ENCODE results near the gene CDKN1A.

The CDKN1A gene

DNA sequence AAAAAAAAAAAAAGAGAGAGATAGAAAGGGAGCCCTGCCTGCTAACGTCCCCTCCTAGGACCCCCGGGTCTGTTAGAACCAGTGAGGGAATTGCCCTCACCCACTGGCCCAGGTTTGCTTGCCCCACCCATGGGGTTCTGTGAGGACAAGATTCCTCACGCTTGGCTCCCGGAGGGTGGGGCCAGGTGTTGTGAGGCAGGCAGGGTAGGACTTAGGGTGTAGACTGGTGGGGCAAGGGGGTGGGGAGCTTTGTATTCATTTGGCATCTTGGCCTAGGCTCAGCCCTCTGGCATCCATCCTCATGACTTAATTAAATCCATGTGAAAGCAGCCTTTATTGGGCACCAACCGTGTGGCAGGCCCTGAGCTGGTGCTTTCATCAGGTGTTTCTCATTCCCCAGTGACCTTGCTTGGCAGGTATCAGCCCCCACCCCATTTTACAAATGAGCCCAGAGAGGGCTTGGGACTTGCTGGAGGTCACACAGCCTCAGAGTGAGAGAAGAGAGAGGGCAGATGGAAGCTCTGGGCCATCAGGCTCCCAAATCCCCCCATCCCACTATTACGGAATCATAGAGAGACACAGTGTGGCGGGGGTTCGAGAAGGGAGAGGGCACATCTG lies 38.1 kb downstream of the CDKN1A start:
- in situ Hi-C loops (cut with MboI; ENCODE audit: low sequenced_read_pairs, unreplicated experiment): no loop called here
- TF ChIP-seq, protein P1, sequence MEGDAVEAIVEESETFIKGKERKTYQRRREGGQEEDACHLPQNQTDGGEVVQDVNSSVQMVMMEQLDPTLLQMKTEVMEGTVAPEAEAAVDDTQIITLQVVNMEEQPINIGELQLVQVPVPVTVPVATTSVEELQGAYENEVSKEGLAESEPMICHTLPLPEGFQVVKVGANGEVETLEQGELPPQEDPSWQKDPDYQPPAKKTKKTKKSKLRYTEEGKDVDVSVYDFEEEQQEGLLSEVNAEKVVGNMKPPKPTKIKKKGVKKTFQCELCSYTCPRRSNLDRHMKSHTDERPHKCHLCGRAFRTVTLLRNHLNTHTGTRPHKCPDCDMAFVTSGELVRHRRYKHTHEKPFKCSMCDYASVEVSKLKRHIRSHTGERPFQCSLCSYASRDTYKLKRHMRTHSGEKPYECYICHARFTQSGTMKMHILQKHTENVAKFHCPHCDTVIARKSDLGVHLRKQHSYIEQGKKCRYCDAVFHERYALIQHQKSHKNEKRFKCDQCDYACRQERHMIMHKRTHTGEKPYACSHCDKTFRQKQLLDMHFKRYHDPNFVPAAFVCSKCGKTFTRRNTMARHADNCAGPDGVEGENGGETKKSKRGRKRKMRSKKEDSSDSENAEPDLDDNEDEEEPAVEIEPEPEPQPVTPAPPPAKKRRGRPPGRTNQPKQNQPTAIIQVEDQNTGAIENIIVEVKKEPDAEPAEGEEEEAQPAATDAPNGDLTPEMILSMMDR (IDR thresholded peaks at IDR 0.05; ENCODE audit: borderline replicate concordance, control extremely low read depth, extremely low read depth, insufficient read depth, missing control alignments): no peak
- DNase-seq (ENCODE audit: low spot score): no peak

DNA sequence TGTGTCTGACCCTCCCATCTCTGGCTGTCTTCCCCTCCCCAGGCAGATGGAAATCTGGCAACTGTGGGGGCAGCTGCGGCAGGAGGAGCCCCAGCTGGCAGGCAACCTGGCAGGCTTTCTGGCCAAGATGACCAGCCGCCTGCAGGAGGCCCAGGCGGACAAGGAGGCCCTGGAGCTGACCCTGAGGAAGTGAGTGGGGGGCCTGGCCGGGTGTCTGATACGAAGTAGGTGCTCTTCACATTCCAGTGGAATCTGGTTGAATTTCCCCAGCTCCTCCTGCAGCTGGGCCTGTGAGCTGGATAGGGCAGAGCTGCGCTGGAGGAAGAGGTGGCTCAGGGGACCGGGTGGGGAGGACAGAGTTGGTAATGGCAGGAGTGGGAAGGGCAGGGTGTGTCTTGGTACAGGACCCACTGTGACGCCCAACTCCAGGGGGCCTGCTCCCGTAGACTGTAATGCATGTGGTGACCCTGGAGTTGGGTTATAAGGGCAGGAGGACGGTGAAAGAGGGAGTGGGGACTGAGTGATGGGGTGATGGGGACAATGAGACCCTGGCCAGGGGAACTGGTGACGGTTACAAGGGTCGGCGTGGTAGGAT lies 38.8 kb downstream of the CDKN1A start:
- DNase-seq (ENCODE audit: low spot score): no peak
- in situ Hi-C loops (cut with MboI; ENCODE audit: low sequenced_read_pairs, unreplicated experiment): no loop called here
- TF ChIP-seq, protein P1 (IDR thresholded peaks at IDR 0.05; ENCODE audit: borderline replicate concordance, control extremely low read depth, extremely low read depth, insufficient read depth, missing control alignments): no peak

DNA sequence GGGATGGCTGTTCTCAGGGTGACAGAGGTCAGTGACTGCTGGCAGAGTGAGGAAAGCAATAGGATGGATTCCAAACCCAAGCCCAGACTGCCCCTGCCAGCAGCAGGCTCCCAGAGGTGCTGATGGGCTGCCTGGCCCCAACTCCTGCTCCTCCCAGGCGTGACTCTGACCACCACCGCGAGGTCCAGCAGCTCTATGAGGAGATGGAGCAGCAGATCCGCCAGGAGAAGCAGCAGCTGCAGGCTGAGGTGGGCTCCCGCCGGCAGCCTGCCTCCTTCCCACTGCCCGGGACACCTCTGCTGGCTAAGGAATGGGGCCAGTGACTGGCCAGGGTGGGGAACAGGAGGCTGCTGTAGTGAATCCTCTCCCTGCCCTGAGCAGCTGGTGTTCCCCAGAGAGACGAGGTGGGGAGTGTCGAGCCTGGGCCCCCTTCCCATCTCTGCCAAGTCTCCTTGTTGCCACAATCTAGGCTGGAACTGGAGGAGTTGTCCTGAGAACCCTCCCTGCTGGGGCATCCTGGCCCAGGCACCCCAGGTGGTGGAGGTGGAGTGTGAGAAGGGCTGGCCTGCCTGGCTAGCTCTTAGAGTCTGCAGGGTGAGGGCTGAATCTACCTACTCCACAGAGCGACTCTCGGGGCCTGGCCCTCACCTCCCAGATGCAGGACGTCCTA lies 39.5 kb downstream of the CDKN1A start:
- no peak for DNase-seq (ENCODE audit: low spot score)
- TF ChIP-seq, protein P1 (IDR thresholded peaks at IDR 0.05; ENCODE audit: borderline replicate concordance, control extremely low read depth, extremely low read depth, insufficient read depth, missing control alignments): no peak
- in situ Hi-C loops (cut with MboI; ENCODE audit: low sequenced_read_pairs, unreplicated experiment): no loop called here

DNA sequence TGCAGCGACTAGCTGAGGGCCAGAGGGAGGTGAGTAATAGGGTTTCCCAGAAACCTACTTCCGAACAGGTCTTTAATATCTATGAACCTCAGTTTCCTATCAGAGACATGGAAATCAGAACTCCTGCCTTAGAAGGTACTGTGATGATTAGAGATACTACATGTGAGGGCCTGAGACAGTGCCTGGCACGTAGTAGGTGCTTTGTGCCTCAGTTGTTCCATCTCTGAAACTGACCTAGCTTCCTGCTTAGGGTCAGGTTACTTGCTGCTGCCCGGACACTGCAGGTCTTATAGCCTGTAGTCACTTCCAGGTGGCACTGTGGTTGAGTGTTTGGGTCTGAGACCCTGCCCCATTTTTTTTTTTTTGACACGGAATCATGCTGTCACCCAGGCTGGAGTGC lies 40.0 kb downstream of the CDKN1A start:
- in situ Hi-C loops (cut with MboI; ENCODE audit: low sequenced_read_pairs, unreplicated experiment): no loop called here
- TF ChIP-seq, protein P1 (IDR thresholded peaks at IDR 0.05; ENCODE audit: borderline replicate concordance, control extremely low read depth, extremely low read depth, insufficient read depth, missing control alignments): no peak
- no peak for DNase-seq (ENCODE audit: low spot score)

DNA sequence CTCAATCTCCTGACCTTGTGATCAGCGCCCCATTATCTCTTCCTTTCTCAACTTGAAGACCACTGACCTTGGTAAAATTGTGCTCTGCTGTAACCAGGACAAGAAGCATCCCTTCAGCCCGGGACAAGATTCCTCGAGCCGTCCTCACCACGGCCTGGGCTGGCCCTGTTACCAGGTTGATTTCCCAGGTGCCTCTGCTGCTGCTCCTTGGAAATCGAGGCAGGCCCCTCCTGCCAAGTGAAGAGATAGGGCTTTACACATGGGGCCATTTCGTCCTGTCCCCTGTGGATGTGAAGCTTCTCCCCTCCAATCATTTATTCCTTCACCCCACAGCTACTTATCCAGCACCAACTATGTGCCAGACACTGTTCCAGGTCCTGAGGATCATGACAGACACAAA lies 40.6 kb downstream of the CDKN1A start:
- in situ Hi-C loops (cut with MboI; ENCODE audit: low sequenced_read_pairs, unreplicated experiment): no loop called here
- TF ChIP-seq, protein P1 (IDR thresholded peaks at IDR 0.05; ENCODE audit: borderline replicate concordance, control extremely low read depth, extremely low read depth, insufficient read depth, missing control alignments): no peak
- no peak for DNase-seq (ENCODE audit: low spot score)

DNA sequence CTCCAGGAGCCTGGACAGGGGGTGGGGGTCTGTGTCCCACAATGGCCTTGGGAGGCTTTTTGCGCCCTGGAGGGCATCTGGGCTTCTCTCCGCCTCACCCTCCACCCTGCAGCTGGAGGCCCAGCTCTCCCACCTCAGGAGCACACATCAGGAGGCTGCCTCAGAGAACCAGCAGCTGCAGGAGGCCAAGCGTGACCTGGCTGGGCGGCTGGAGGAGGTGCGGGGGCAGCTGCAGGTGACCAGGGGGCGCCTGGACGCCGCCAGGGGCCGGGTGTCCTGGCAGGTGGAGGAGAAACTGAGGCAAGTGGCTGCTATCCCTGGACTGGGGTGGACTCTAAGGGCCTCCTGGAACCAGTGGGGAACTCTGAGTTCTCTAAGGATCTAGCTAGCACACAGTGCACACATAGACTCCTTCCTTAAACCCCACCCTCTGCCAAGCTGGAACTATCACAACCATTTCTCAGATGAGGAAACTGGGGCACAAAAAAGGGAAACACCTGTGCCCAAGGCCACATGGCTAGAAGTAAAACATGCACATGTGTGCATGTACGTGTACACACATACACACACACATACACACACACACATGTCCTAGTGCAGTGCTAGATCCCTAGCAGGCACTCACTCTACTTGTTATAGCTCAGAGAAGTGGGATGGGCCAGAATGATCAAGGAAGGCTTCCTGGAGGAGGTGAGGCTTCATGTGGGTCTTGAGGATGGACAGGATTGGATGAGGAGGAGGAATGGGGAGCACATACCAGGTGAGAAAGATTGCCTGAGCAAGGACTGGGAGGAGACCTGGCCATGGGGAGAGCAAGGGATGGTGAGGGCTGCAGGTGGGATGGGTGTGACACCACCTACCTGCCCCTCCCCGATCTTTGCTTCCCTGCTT lies 42.0 kb downstream of the CDKN1A start:
- in situ Hi-C loops (cut with MboI; ENCODE audit: low sequenced_read_pairs, unreplicated experiment): no loop called here
- DNase-seq (ENCODE audit: low spot score): no peak
- TF ChIP-seq, protein P1 (IDR thresholded peaks at IDR 0.05; ENCODE audit: borderline replicate concordance, control extremely low read depth, extremely low read depth, insufficient read depth, missing control alignments): no peak

Data from GM13976 (cell line).